Measurements from ENCODE around the gene NBEA. TPM values are rescaled to one million over a fixed set of nuclear protein-coding genes. Genes with fewer than 3 reads are reported as not detected.
"Not testable (repeated sequence)": the region's sequence is repeated elsewhere in the genome, so short reads cannot be mapped to it uniquely, and the experiment has no call there.

Gene NBEA
- total RNA-seq, 1 experiment from 2014 or later: 0.54 TPM

DNA sequence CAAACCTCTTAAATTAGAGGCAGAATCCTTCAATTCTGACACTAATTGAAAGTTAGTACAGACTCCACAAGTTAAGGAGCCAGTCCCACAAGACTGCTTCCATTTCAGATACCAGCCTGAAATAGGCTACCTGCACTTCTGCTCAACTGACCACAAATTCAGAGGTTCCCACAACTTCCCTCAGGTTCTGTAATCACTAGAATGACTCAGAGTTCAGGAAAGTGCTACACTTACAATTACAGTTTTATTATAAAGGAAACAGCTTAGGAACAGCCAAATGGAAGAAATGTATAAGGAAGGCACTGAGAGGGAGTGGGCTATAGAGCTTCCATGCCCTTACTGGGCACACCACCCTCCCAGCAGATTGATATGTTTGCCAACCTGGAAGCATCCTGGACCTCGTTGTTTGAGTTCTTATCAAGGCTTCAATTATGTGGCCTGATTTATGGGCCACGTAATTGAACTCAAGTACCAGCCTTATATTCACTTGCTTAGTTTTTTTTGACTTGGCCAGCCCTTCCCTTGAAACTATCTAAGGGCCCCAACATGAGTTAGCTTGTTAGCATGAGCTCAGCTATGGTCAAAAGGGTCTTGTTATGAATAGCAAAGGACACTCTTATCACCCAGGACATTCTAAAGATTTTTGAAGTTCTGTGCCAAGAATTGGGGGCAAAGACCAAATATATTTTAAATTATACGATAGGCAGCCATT is 25.9 kb downstream of the NBEA start:
- BruUV-seq (replicated peaks): no TSS peak
- Mint-ChIP-seq H3K9me3 (ENCODE audit: unreplicated experiment) (peaks cover 18% of the 10 kb centered on the region), H3K36me3 (ENCODE audit: insufficient read depth, unreplicated experiment) (no peaks in the 10 kb centered on the region), H3K27me3 (ENCODE audit: insufficient read depth, unreplicated experiment) (no peaks in the 10 kb centered on the region), H3K4me1 (ENCODE audit: low read depth, unreplicated experiment) (no peaks in the 10 kb centered on the region), H3K27ac (ENCODE audit: unreplicated experiment) (no peak overlapping the region), H3K4me3 (ENCODE audit: unreplicated experiment) (no peak overlapping the region)
- TF ChIP-seq, protein P1, sequence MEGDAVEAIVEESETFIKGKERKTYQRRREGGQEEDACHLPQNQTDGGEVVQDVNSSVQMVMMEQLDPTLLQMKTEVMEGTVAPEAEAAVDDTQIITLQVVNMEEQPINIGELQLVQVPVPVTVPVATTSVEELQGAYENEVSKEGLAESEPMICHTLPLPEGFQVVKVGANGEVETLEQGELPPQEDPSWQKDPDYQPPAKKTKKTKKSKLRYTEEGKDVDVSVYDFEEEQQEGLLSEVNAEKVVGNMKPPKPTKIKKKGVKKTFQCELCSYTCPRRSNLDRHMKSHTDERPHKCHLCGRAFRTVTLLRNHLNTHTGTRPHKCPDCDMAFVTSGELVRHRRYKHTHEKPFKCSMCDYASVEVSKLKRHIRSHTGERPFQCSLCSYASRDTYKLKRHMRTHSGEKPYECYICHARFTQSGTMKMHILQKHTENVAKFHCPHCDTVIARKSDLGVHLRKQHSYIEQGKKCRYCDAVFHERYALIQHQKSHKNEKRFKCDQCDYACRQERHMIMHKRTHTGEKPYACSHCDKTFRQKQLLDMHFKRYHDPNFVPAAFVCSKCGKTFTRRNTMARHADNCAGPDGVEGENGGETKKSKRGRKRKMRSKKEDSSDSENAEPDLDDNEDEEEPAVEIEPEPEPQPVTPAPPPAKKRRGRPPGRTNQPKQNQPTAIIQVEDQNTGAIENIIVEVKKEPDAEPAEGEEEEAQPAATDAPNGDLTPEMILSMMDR (IDR thresholded peaks at IDR 0.05; ENCODE audit: insufficient read depth in 1 of 2, low read depth in 1 of 2, low read length in 1 of 2, severe bottlenecking in 1 of 2, unreplicated experiment in 1 of 2): no peak
- Histone ChIP-seq H3K36me3 (ENCODE audit: control insufficient read depth, insufficient read depth, low read length) (no peaks in the 10 kb centered on the region), H3K4me3 (ENCODE audit: low read depth, low read length) (no peak overlapping the region), H3K9me3 (0 out of 2 replicates have a peak, but pooled peaks cover 5% of the 10 kb centered on the region), H3K27me3 (replicated peaks; ENCODE audit: control insufficient read depth, insufficient read depth, low read length) (no peaks in the 10 kb centered on the region), H3K4me1 (no peaks in the 10 kb centered on the region)
- no peak for DNase-seq
- ChIA-PET POLR2A (no interaction called here), CTCF (no interaction called here)
- intact Hi-C loops (cut with micrococcal nuclease; ENCODE audit: unreplicated experiment): no loop called here

DNA sequence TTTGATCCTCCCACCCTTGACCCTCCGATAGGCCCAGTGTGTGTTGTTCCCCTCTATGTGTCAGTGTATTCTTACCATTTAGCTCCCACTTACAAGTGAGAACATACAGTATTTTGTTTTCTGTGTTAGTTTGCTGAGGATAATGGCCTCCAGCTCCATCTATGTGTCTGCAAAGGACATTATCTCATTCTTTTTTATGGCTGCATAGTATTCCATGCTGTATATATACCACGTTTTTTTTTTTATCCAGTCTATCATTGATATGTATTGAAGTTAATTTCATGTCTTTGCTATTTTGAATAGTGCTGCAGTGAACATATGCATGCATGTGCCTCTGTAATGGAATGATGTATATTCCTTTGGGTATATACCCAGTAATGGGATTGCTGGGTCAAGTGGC is 27.5 kb downstream of the NBEA start:
- H3K4me3 Mint-ChIP-seq (ENCODE audit: unreplicated experiment); intact Hi-C loops (cut with micrococcal nuclease; ENCODE audit: unreplicated experiment); DNase-seq; BruUV-seq (replicated peaks); H3K36me3 Mint-ChIP-seq (ENCODE audit: insufficient read depth, unreplicated experiment); H3K27me3 Mint-ChIP-seq (ENCODE audit: insufficient read depth, unreplicated experiment); H3K27ac Mint-ChIP-seq (ENCODE audit: unreplicated experiment); H3K9me3 ChIP-seq; H3K27me3 ChIP-seq (replicated peaks; ENCODE audit: control insufficient read depth, insufficient read depth, low read length); H3K4me1 ChIP-seq; H3K4me1 Mint-ChIP-seq (ENCODE audit: low read depth, unreplicated experiment); CTCF ChIA-PET; POLR2A ChIA-PET; H3K4me3 ChIP-seq (ENCODE audit: low read depth, low read length); H3K36me3 ChIP-seq (ENCODE audit: control insufficient read depth, insufficient read depth, low read length): not testable (repeated sequence)
- H3K9me3 Mint-ChIP-seq (ENCODE audit: unreplicated experiment): peaks cover 18% of the 10 kb centered on the region

DNA sequence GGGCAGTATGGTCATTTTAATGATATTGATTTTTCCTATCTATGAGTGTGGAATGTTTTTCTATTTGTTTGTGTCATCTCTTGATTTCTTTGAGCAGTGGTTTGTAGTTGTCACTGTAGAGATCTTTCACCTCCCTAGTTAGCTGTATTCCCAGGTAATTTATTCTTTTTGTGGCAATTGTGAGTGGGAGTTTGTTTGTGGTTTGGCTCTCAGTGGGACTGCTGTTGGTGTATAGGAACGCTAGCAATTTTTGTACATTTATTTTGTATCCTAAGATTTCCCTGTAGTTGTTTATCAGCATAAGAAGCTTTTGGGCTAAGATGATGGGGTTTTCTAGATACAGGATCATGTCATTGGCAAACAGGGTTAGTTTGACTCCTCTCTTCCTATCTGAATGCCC is 28.9 kb downstream of the NBEA start:
- intact Hi-C loops (cut with micrococcal nuclease; ENCODE audit: unreplicated experiment): no loop called here
- Mint-ChIP-seq H3K27me3 (ENCODE audit: insufficient read depth, unreplicated experiment) (no peaks in the 10 kb centered on the region), H3K4me1 (ENCODE audit: low read depth, unreplicated experiment) (no peaks in the 10 kb centered on the region), H3K9me3 (ENCODE audit: unreplicated experiment) (peaks cover 18% of the 10 kb centered on the region), H3K36me3 (ENCODE audit: insufficient read depth, unreplicated experiment) (no peaks in the 10 kb centered on the region), H3K4me3 (ENCODE audit: unreplicated experiment) (no peak overlapping the region), H3K27ac (ENCODE audit: unreplicated experiment) (no peak overlapping the region)
- H3K4me1 ChIP-seq: no peaks in the 10 kb centered on the region
- BruUV-seq (replicated peaks): no TSS peak
- no peak for DNase-seq
- TF ChIP-seq, protein P1 (IDR thresholded peaks at IDR 0.05; ENCODE audit: insufficient read depth in 1 of 2, low read depth in 1 of 2, low read length in 1 of 2, severe bottlenecking in 1 of 2, unreplicated experiment in 1 of 2): no peak
- ChIA-PET POLR2A (no interaction called here), CTCF (interaction anchor here (0.6 kb wide), 1 partner anchor 20 kb away, joined by 3 read pairs; no protein-coding TSS in a partner anchor)
- no peaks in the 10 kb centered on the region for H3K27me3 ChIP-seq (replicated peaks; ENCODE audit: control insufficient read depth, insufficient read depth, low read length)
- 0 out of 2 replicates have a peak, but pooled peaks cover 5% of the 10 kb centered on the region for H3K9me3 ChIP-seq
- H3K4me3 ChIP-seq (ENCODE audit: low read depth, low read length): no peak overlapping the region
- H3K36me3 ChIP-seq (ENCODE audit: control insufficient read depth, insufficient read depth, low read length): no peaks in the 10 kb centered on the region
